Lung (tissue), 12 donors: ENCODE data around the gene CEP162. TPM values are rescaled to one million over a fixed set of nuclear protein-coding genes. Genes with fewer than 3 reads are reported as not detected.

Source experiments
- ATAC-seq: fragments of 200-7000 bp; cut with Tn5 transposase; one replicate; pipeline ENCODE4 v1.9.1; 2020; ENCODE audit warnings: moderate number of reproducible peaks; ENCODE audit not compliant: insufficient read depth, low FRiP score
- DNase-seq, 3 donors: peaks; one replicate each; pipeline ENCODE4 v3.0.0-alpha.2; 2013 to 2017
- H3K27ac ChIP-seq, 2 donors: one replicate each; pipeline ENCODE4 v1.5.1; 2013; ENCODE audit warnings: mild to moderate bottlenecking in 2 of 2, moderate library complexity in 2 of 2, control low read depth in 1 of 2, inconsistent platforms in 1 of 2, low read depth in 1 of 2, low read length in 1 of 2
- H3K27me3 ChIP-seq, 3 donors: one replicate each; pipeline ENCODE4 v1.5.1; 2013; ENCODE audit warnings: low read length in 2 of 3; ENCODE audit not compliant: control insufficient read depth in 3 of 3, insufficient read depth in 3 of 3
- H3K36me3 ChIP-seq, 4 donors: one replicate each; pipeline ENCODE4 v1.5.1; 2013; ENCODE audit warnings: low read length in 4 of 4, mild to moderate bottlenecking in 1 of 4, moderate library complexity in 1 of 4; ENCODE audit not compliant: control insufficient read depth in 4 of 4, insufficient read depth in 4 of 4
- H3K4me1 ChIP-seq, 5 donors: one replicate each; pipeline ENCODE4 v1.5.1; 2013; ENCODE audit warnings: low read length in 5 of 5, mild to moderate bottlenecking in 2 of 5, moderate library complexity in 1 of 5; ENCODE audit not compliant: control insufficient read depth in 5 of 5, insufficient read depth in 5 of 5
- H3K4me3 ChIP-seq: one replicate; pipeline ENCODE4 v1.5.1; 2013; ENCODE audit warnings: mild to moderate bottlenecking, control low read depth, moderate library complexity
- H3K9ac ChIP-seq, 2 donors: one replicate each; pipeline ENCODE4 v1.5.1; 2013; ENCODE audit warnings: low read length in 2 of 2, control low read depth in 1 of 2; ENCODE audit not compliant: insufficient read depth in 1 of 2
- H3K9me3 ChIP-seq, 4 donors: one replicate each; pipeline ENCODE4 v1.5.1; 2013; ENCODE audit warnings: low read length in 3 of 4, mild to moderate bottlenecking in 1 of 4, moderate library complexity in 1 of 4; ENCODE audit not compliant: control insufficient read depth in 4 of 4, insufficient read depth in 3 of 4
- WGBS, 2 donors: extraction: QIAGEN DNeasy Blood & Tissue Kit; methylation state at CpG; one replicate each; pipeline ENCODE4 v1.1.7; 2013; 5-methylcytosine and 5-hydroxymethylcytosine counted together
- polyA plus RNA-seq, 2 donors: library from polyadenylated mRNA; stranded (reverse); fragments of 200-250 nt; gene quantifications; one replicate each; pipeline ENCODE4 v1.2.1, GENCODE V29; 2013
- total RNA-seq, 2 donors: library from RNA; depleted of rRNA in 1 of 2; stranded (reverse); fragments of >200 nt in 1 of 2; gene quantifications; one replicate each; pipeline ENCODE4 v1.2.1, GENCODE V29; 2014 to 2021
- TF ChIP-seq, protein P1 (sequence below): IDR thresholded peaks from 2 replicates; pipeline ENCODE4 v1.5.1; 2012; ENCODE audit warnings: mild to moderate bottlenecking; ENCODE audit errors: control extremely low read depth, extremely low read depth
- donor health status: control.
- donor health status: control.
- donor health status: Bipolar disorder and iron deficiency.
- donor health status: healthy.
- donor health status: DM: yes; HTN: yes; CAD: no.

The CEP162 gene
- total and polyA plus RNA-seq, 4 donors = 4.3 to 25.6 (median 8.7) TPM

DNA sequence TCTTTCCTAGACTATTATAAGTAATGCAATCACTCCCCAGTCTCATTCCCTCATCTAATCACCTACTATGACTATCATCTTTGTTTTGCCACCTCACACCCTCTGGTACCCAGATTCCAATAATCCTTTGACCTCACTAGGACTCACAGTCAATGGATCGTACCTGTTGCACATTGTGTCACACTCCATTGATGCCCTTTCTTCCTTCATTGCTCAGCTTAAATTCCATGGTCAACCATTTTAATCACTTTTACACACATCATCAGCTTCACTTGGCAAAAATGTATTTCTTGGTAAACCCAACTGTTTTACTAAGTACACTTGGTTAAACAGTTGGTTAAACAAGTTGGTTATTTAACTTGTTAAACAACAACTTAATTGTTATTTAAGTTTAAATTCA, 44.0 kb downstream of the CEP162 start:
- ATAC-seq = no peak
- Histone ChIP-seq H3K36me3 (peaks cover 0 to 10% (median 5%) of the 10 kb centered on the region in 4 donors), H3K4me3 (no peak overlapping the region), H3K9ac (no peak overlapping the region), H3K27ac (no peak overlapping the region), H3K9me3 (no peaks in the 10 kb centered on the region), H3K4me1 (no peaks in the 10 kb centered on the region), H3K27me3 (no peaks in the 10 kb centered on the region)
- TF ChIP-seq, protein P1, sequence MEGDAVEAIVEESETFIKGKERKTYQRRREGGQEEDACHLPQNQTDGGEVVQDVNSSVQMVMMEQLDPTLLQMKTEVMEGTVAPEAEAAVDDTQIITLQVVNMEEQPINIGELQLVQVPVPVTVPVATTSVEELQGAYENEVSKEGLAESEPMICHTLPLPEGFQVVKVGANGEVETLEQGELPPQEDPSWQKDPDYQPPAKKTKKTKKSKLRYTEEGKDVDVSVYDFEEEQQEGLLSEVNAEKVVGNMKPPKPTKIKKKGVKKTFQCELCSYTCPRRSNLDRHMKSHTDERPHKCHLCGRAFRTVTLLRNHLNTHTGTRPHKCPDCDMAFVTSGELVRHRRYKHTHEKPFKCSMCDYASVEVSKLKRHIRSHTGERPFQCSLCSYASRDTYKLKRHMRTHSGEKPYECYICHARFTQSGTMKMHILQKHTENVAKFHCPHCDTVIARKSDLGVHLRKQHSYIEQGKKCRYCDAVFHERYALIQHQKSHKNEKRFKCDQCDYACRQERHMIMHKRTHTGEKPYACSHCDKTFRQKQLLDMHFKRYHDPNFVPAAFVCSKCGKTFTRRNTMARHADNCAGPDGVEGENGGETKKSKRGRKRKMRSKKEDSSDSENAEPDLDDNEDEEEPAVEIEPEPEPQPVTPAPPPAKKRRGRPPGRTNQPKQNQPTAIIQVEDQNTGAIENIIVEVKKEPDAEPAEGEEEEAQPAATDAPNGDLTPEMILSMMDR = no peak
- 92 to 97% methylated on average over 1 of the region's 1 CpG for WGBS, 2 donors
- DNase-seq = no peak

DNA sequence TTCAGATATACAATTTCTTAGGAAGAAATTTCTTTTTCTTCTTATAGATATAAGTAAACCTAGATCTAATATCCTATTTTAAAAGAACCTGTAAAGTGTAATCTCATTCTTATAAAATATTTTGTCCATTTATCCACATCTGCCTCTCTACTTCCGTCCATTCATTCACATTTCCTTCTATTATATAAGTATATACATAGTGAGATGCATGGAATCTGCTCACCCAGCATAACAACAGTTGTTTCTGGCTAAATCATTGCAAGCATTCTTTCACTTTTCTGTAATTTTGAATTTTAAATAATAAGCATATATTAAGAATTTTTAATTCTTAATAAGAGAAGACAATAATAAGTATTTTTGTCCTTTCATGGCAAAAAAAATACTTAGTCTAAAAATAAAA, 45.4 kb downstream of the CEP162 start:
- TF ChIP-seq, protein P1 = no peak
- H3K36me3 ChIP-seq = peaks cover 0 to 10% (median 5%) of the 10 kb centered on the region in 4 donors

DNA sequence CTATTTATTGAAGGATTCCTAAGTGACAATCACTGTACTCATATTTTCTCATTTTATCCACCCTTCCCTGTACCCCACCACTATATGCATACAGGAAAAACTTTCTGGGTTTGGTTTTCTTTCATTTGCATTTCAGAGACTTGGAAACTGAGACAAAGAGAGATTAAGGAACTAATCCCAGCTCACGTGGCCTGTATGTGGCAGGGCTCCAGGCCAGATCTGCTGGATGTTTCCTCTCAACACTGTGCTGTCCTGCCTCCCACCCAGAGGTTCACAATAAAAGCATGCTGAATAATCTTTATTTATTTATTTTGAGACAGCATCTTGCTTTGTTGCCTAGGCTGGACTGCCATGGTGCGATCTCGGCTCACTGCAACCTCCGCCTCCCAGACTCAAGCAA, 50.2 kb downstream of the CEP162 start:
- WGBS, 2 donors = 81 to 83% methylated on average over 4 of the region's 4 CpGs
- Histone ChIP-seq H3K4me1 (no peaks in the 10 kb centered on the region), H3K27ac (no peak overlapping the region), H3K4me3 (no peak overlapping the region), H3K9me3 (no peaks in the 10 kb centered on the region), H3K9ac (no peak overlapping the region), H3K36me3 (peaks cover 0 to 2% (median 1%) of the 10 kb centered on the region in 4 donors), H3K27me3 (no peaks in the 10 kb centered on the region)
- ATAC-seq = no peak
- TF ChIP-seq, protein P1 = no peak
- no peak for DNase-seq

More for the DNA sequence above, 45.4 kb downstream of the CEP162 start:
- no peak overlapping the region for H3K4me3 ChIP-seq
- ATAC-seq (no peak), DNase-seq (no peak)
- H3K4me1 ChIP-seq = no peaks in the 10 kb centered on the region
- WGBS, 2 donors = 66 to 85% methylated on average over 1 of the region's 1 CpG
- H3K27ac ChIP-seq = no peak overlapping the region
- H3K27me3 ChIP-seq = no peaks in the 10 kb centered on the region
- no peaks in the 10 kb centered on the region for H3K9me3 ChIP-seq
- H3K9ac ChIP-seq = no peak overlapping the region

DNA sequence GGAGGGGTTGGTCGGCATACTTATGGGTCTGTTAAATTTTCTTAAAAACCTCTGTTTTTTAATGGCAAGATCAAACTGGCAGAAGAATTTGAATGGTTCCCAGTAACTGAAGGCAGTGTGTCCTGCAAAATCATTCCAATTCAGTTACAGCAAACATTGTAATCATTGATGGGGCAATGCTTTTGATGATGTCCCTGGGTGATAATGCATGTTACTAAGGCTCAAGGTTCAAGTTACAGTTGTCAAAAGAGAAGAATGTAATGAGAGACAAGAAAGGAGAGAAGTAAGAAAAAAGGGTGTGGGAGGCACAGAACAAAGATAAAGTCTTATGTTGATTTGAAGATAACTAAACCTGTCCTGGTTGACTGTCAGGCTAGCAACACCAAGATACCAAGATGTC, 54.9 kb downstream of the CEP162 start:
- no peaks in the 10 kb centered on the region for H3K27me3 ChIP-seq
- H3K36me3 ChIP-seq = peaks cover 2 to 13% (median 4%) of the 10 kb centered on the region in 4 donors
- peaks cover 0 to 2% (median 0%) of the 10 kb centered on the region in 5 donors for H3K4me1 ChIP-seq
- ATAC-seq (no peak), DNase-seq (no peak)
- 96 to 100% methylated on average over 1 of the region's 1 CpG for WGBS, 2 donors
- no peak overlapping the region for H3K27ac ChIP-seq
- H3K9ac ChIP-seq = no peak overlapping the region
- H3K9me3 ChIP-seq = no peaks in the 10 kb centered on the region
- H3K4me3 ChIP-seq = no peak overlapping the region
- TF ChIP-seq, protein P1 = no peak
